H1 (cell line): ENCODE data around the gene TMEM117. TPM values are rescaled to one million over a fixed set of nuclear protein-coding genes. Genes with fewer than 3 reads are reported as not detected.

Experiments used
- CTCF ChIA-PET: fragments of 300-600 bp; sonication (Branson Sonifier 250); formaldehyde crosslinking; loops from one replicate; lab custom pipeline; 2021; ENCODE audit not compliant: partially characterized antibody; lab: Charles Lee
- POLR2A ChIA-PET: fragments of 300-600 bp; sonication (Branson Sonifier 250); formaldehyde crosslinking; loops from one replicate; lab custom pipeline; 2021; ENCODE audit warnings: inconsistent platforms; ENCODE audit not compliant: partially characterized antibody; lab: Charles Lee
- DNase-seq, 2 experiments: peaks; one replicate each; pipeline versions ENCODE4 v3.0.0 to v3.0.0-alpha.2; 2010 to 2022; ENCODE audit warnings: low spot score in 2 of 2, low read depth in 1 of 2, mixed read lengths in 1 of 2
- FAIRE-seq: peaks from 2 replicates; lab custom pipeline; 2011; peaks lifted over from hg19 to GRCh38; lab: Jason Lieb, UNC
- H2AFZ ChIP-seq: 2 replicates; pipeline ENCODE4 v1.8.1; 2012; ENCODE audit warnings: low read length, inconsistent platforms
- H2AK5ac ChIP-seq: 2 replicates; pipeline ENCODE4 v1.6.1; 2013; ENCODE audit warnings: low read depth, low read length
- H2BK120ac ChIP-seq: replicated peaks from 2 replicates; pipeline ENCODE3; 2013; ENCODE audit warnings: low read depth, low read length, inconsistent platforms
- H2BK12ac ChIP-seq: 2 replicates; pipeline ENCODE4 v1.6.1; 2013; ENCODE audit warnings: low read depth, low read length
- H2BK15ac ChIP-seq: 2 replicates; pipeline ENCODE4 v1.6.1; 2013; ENCODE audit warnings: low read length
- H2BK20ac ChIP-seq: 2 replicates; pipeline ENCODE4 v1.6.1; 2013; ENCODE audit warnings: low read length
- H2BK5ac ChIP-seq: 2 replicates; pipeline ENCODE4 v1.6.1; 2013; ENCODE audit warnings: low read depth, low read length
- H3K14ac ChIP-seq: 2 replicates; pipeline ENCODE4 v1.6.1; 2013; ENCODE audit warnings: inconsistent platforms; ENCODE audit not compliant: insufficient read length
- H3K18ac ChIP-seq: 2 replicates; pipeline ENCODE4 v1.6.1; 2013; ENCODE audit warnings: low read length; ENCODE audit errors: extremely low read depth
- H3K23ac ChIP-seq: 2 replicates; pipeline ENCODE4 v1.6.1; 2013; ENCODE audit warnings: inconsistent platforms; ENCODE audit not compliant: insufficient read length
- H3K23me2 ChIP-seq: 2 replicates; pipeline ENCODE4 v1.6.1; 2013; ENCODE audit warnings: low read depth, low read length
- H3K27ac ChIP-seq: 2 replicates; pipeline ENCODE4 v1.6.1; 2011; ENCODE audit warnings: low read depth, low read length, inconsistent platforms
- H3K27me3 ChIP-seq, 4 experiments: replicated peaks in 1 of 4; 1 replicate in 1 of 4; 2 replicates in 3 of 4; pipeline versions ENCODE4 v1.6.1 to v1.8.1; 2011 to 2013; ENCODE audit warnings: low read length in 3 of 4, mild to moderate bottlenecking in 3 of 4, inconsistent platforms in 2 of 4, mixed read lengths in 2 of 4, moderate library complexity in 1 of 4; ENCODE audit not compliant: control insufficient read depth in 3 of 4, insufficient read depth in 3 of 4; ENCODE audit errors: extremely low read depth in 1 of 4
- H3K36me3 ChIP-seq, 4 experiments: 2 replicates each; pipeline versions ENCODE4 v1.6.1 to v1.8.1; 2011 to 2013; ENCODE audit warnings: mild to moderate bottlenecking in 4 of 4, low read length in 3 of 4, moderate library complexity in 2 of 4, control low read depth in 1 of 4, inconsistent platforms in 1 of 4; ENCODE audit not compliant: insufficient read depth in 4 of 4, control insufficient read depth in 2 of 4
- H3K4ac ChIP-seq: replicated peaks from 2 replicates; pipeline ENCODE3; 2013; ENCODE audit warnings: low read length, low read depth, mixed read lengths, inconsistent platforms; ENCODE audit not compliant: insufficient read length
- H3K4me1 ChIP-seq, 4 experiments: replicated peaks in 1 of 4; 1 replicate in 1 of 4; 2 replicates in 3 of 4; pipeline versions ENCODE4 v1.6.1 to v1.8.1; 2011 to 2013; ENCODE audit warnings: low read length in 3 of 4, inconsistent platforms in 2 of 4, mixed read lengths in 1 of 4; ENCODE audit not compliant: insufficient read depth in 4 of 4, control insufficient read depth in 3 of 4
- H3K4me2 ChIP-seq, 2 experiments: 2 replicates each; pipeline versions ENCODE4 v1.6.1 to v1.8.1; 2011 to 2013; ENCODE audit warnings: low read depth in 2 of 2, low read length in 2 of 2, control low read depth in 1 of 2, inconsistent platforms in 1 of 2, mild to moderate bottlenecking in 1 of 2; ENCODE audit not compliant: insufficient read depth in 1 of 2
- H3K4me3 ChIP-seq, 4 experiments: fragments of 200-600, 300-600 bp in 1 of 4; sonication (generic), shearing (Covaris generic), sonication (Bioruptor Twin) in 1 of 4; 2 replicates each; pipeline versions ENCODE4 v1.5.1 to v1.8.1; 2011 to 2016; ENCODE audit warnings: low read length in 4 of 4, low read depth in 3 of 4, control low read depth in 2 of 4, inconsistent platforms in 2 of 4, mild to moderate bottlenecking in 2 of 4, mixed read lengths in 1 of 4, moderate library complexity in 1 of 4; ENCODE audit not compliant: insufficient read depth in 2 of 4; ENCODE audit errors: extremely low read depth in 1 of 4
- H3K56ac ChIP-seq: replicated peaks from 2 replicates; pipeline ENCODE3; 2013; ENCODE audit warnings: low read depth, mild to moderate bottlenecking, mixed read lengths, low read length, inconsistent platforms; ENCODE audit not compliant: insufficient read length
- H3K79me1 ChIP-seq: 2 replicates; pipeline ENCODE4 v1.6.1; 2013; ENCODE audit warnings: low read depth, low read length, control low read depth
- H3K79me2 ChIP-seq, 2 experiments: 2 replicates each; pipeline versions ENCODE4 v1.6.1 to v1.8.1; 2012 to 2013; ENCODE audit warnings: low read length in 2 of 2, mild to moderate bottlenecking in 2 of 2, inconsistent platforms in 1 of 2; ENCODE audit not compliant: insufficient read depth in 2 of 2, control insufficient read depth in 1 of 2
- H3K9ac ChIP-seq, 4 experiments: replicated peaks in 1 of 4; 1 replicate in 1 of 4; 2 replicates in 3 of 4; pipeline versions ENCODE4 v1.6.1 to v1.8.1; 2011 to 2013; ENCODE audit warnings: low read depth in 3 of 4, low read length in 3 of 4, control low read depth in 2 of 4, mild to moderate bottlenecking in 2 of 4, moderate library complexity in 2 of 4, inconsistent platforms in 1 of 4; ENCODE audit errors: extremely low read depth in 1 of 4
- H3K9me3 ChIP-seq, 2 experiments: 2 replicates each; pipeline versions ENCODE4 v1.6.1 to v1.8.1; 2012 to 2013; ENCODE audit warnings: mild to moderate bottlenecking in 2 of 2, moderate library complexity in 2 of 2, control low read depth in 1 of 2, inconsistent platforms in 1 of 2, low read depth in 1 of 2, low read length in 1 of 2, mixed read lengths in 1 of 2; ENCODE audit not compliant: insufficient read depth in 2 of 2
- H4K20me1 ChIP-seq, 2 experiments: replicated peaks in 1 of 2; 2 replicates each; pipeline versions ENCODE3 to v1.8.1; 2011 to 2013; ENCODE audit warnings: inconsistent platforms in 2 of 2, low read length in 2 of 2, mild to moderate bottlenecking in 1 of 2; ENCODE audit not compliant: insufficient read depth in 2 of 2, control insufficient read depth in 1 of 2
- H4K5ac ChIP-seq: 2 replicates; pipeline ENCODE4 v1.6.1; 2013; ENCODE audit warnings: low read length, low read depth, mixed read lengths, inconsistent platforms; ENCODE audit not compliant: insufficient read length
- H4K8ac ChIP-seq: 2 replicates; pipeline ENCODE4 v1.8.0; 2013; ENCODE audit warnings: mild to moderate bottlenecking, moderate library complexity, low read length, inconsistent platforms; ENCODE audit not compliant: insufficient read depth; ENCODE audit errors: extremely low read depth
- H4K91ac ChIP-seq: replicated peaks from 2 replicates; pipeline ENCODE3; 2013; ENCODE audit warnings: low read length, mixed read lengths, inconsistent platforms; ENCODE audit not compliant: insufficient read length
- CEBPB ChIP-seq: IDR thresholded peaks from 2 replicates; pipeline ENCODE4 v1.6.1; 2012; ENCODE audit warnings: low read depth, low read length
- CHD2 ChIP-seq: IDR thresholded peaks from 2 replicates; pipeline ENCODE4 v1.6.1; 2012; ENCODE audit warnings: low read length, improper control_type of control experiment
- EGR1 ChIP-seq: IDR thresholded peaks from 2 replicates; pipeline ENCODE4 v1.6.1; 2011; ENCODE audit warnings: low read depth, low read length, borderline replicate concordance
- JUN ChIP-seq: IDR thresholded peaks from 2 replicates; pipeline ENCODE4 v1.6.1; 2011; ENCODE audit warnings: low read depth, mild to moderate bottlenecking, improper control_type of control experiment, low read length
- KDM1A ChIP-seq: fragments of 200-600, 300-600 bp; sonication (generic); IDR thresholded peaks from 2 replicates; pipeline ENCODE4 v1.7.1; 2016; ENCODE audit warnings: mild to moderate bottlenecking, low read length, borderline replicate concordance
- POU5F1 ChIP-seq: IDR thresholded peaks from 2 replicates; pipeline ENCODE4 v1.6.1; 2011; ENCODE audit warnings: low read depth, mild to moderate bottlenecking, low read length, moderate library complexity
- RAD21 ChIP-seq, 2 experiments: IDR thresholded peaks in 1 of 2; conservative IDR thresholded peaks in 1 of 2; 2 replicates each; pipeline ENCODE4 v1.6.1; 2011; ENCODE audit warnings: low read depth in 2 of 2, low read length in 2 of 2, improper control_type of control experiment in 1 of 2, inconsistent platforms in 1 of 2, mild to moderate bottlenecking in 1 of 2, moderate library complexity in 1 of 2
- SIRT6 ChIP-seq: IDR thresholded peaks from one replicate; pipeline ENCODE4 v1.7.1; 2012; ENCODE audit warnings: low read length, inconsistent platforms
- WGBS, 2 experiments: shearing (Covaris generic) in 1 of 2; methylation state at CpG; one replicate each; pipeline versions ENCODE4 v1.1.6 to v1.1.7; 2013 to 2015; ENCODE audit warnings: low lambda C conversion rate in 2 of 2, mixed read lengths in 2 of 2, inconsistent platforms in 1 of 2, low coverage in 1 of 2, missing lambda C conversion rate in 1 of 2; ENCODE audit not compliant: insufficient replicate concordance in 2 of 2, insufficient coverage in 1 of 2, insufficient read length in 1 of 2; ENCODE audit errors: extremely low coverage in 1 of 2, missing lambda C conversion rate in 1 of 2; 5-methylcytosine and 5-hydroxymethylcytosine counted together
- polyA plus RNA-seq, 7 experiments: library from polyadenylated mRNA; depleted of rRNA in 3 of 7; stranded (reverse) in 5 of 7; unstranded in 2 of 7; fragments of >200 nt in 5 of 7; fragments of 200-250 nt in 2 of 7; gene quantifications; 1 replicate in 5 of 7; 2 replicates in 1 of 7; 4 replicates in 1 of 7; pipeline versions ENCODE4 v1.2.1 to v1.2.3, GENCODE V29; 2011 to 2013; ENCODE audit warnings: missing spikeins in 2 of 7, mixed read lengths in 2 of 7
- total RNA-seq: library from RNA; stranded (reverse); fragmentation: NEBNext Ultra II Directional; extraction: Animal tissue kit (Norgen Biotek cat#: 25700); gene quantifications from 2 replicates; pipeline ENCODE4 v1.2.1, GENCODE V29; 2021

TMEM117 gene
- total and polyA plus RNA-seq, 2 of the 8 experiments (the other 6 are each of a cell fraction or from before 2014, with no cell fraction given): 0.80 to 1.4 TPM

DNA sequence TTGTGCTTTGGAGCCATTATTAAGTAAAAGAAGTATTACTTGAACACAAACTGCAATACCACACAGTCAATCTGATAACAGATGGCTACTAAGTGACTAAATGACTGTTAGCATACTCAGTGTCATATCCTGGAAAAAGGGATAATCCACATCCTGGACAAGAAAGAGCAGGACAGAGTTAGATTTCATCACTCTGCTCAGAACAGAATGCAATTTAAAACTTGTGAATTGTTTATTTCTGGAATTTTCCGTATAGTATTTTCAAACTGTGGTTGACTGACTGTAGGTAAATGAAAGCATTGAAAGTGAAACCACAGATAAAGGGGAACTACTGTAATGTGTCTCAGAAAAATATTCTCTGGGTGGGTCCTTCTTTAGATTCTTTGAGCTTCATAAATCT lies 458.8 kb downstream of the TMEM117 start:
- Histone ChIP-seq H3K9me3 (no peaks in the 10 kb centered on the region), H3K23ac (no peak overlapping the region), H3K4me1 (no peaks in the 10 kb centered on the region; a peak in 1 of 7 replicates), H2BK12ac (no peak overlapping the region), H4K91ac (no peak overlapping the region), H3K79me2 (no peaks in the 10 kb centered on the region), H3K36me3 (no peaks in the 10 kb centered on the region), H4K20me1 (no peaks in the 10 kb centered on the region), H3K9ac (no peak overlapping the region), H3K4ac (no peak overlapping the region), H2BK15ac (no peak overlapping the region), H3K14ac (no peak overlapping the region), H4K8ac (no peak overlapping the region), H2AFZ (no peak overlapping the region), H3K27me3 (no peaks in the 10 kb centered on the region), H3K27ac (no peak overlapping the region), H3K79me1 (no peaks in the 10 kb centered on the region), H2AK5ac (no peak overlapping the region), H4K5ac (no peak overlapping the region), H3K4me2 (no peak overlapping the region), H3K4me3 (no peak overlapping the region), H2BK120ac (no peak overlapping the region), H3K56ac (no peak overlapping the region), H3K23me2 (no peaks in the 10 kb centered on the region), H2BK20ac (no peak overlapping the region), H2BK5ac (no peak overlapping the region), H3K18ac (no peak overlapping the region)
- no peak for DNase-seq
- no peak for FAIRE-seq
- ChIA-PET POLR2A (no interaction called here), CTCF (no interaction called here)
- WGBS, 2 experiments: 86% methylated on average over 1 of the region's 1 CpG; no CpG with 5 or more reads in 1 of the 2 experiments
- TF ChIP-seq CEBPB (no peak), EGR1 (no peak), KDM1A (no peak), SIRT6 (no peak), RAD21 (IDR thresholded peaks at IDR 0.05 in 1 of 2, conservative IDR thresholded peaks at IDR 0.05 in 1 of 2; ENCODE audit: low read depth in 2 of 2, low read length in 2 of 2) (no peak), POU5F1 (no peak), CHD2 (no peak), JUN (no peak)
